Activated CD8-positive, alpha-beta memory T cell treated with anti-CD3 and anti-CD28 coated beads, Interleukin-2, amount 50 U/mL, for 24 hours (primary cell): ENCODE data around the gene JAG2.

Experiments
- DNase-seq: peaks from one replicate; pipeline ENCODE4 v3.0.0-alpha.2; 2020; ENCODE audit errors: extremely low read depth

The JAG2 gene

GRCh38 chr14:105091517-105092170 lies 76.9 kb downstream of the JAG2 start:
- no peak for DNase-seq

GRCh38 chr14:105091054-105091516 lies 77.5 kb downstream of the JAG2 start:
- DNase-seq: no peak
